Measurements from ENCODE around the gene BPIFA1.

The BPIFA1 gene

GRCh38 chr20:33285861-33286495 is 50.2 kb downstream of the BPIFA1 start:
- TF ChIP-seq CTCF (IDR thresholded peaks at IDR 0.05; ENCODE audit: insufficient read depth, low read length) (no peak), POLR2AphosphoS5 (IDR thresholded peaks at IDR 0.05; ENCODE audit: low read depth) (no peak), REST (IDR thresholded peaks at IDR 0.05; ENCODE audit: insufficient replicate concordance, low read depth) (no peak), SPI1 (IDR thresholded peaks at IDR 0.05; ENCODE audit: borderline replicate concordance, low read depth) (no peak), GABPA (IDR thresholded peaks at IDR 0.05; ENCODE audit: low read depth) (no peak)
- Histone ChIP-seq H3K27ac (replicated peaks) (no peak overlapping the region), H3K27me3 (ENCODE audit: insufficient read depth, poor library complexity, severe bottlenecking) (peaks cover 4% of the 10 kb centered on the region), H3K4me3 (replicated peaks; ENCODE audit: insufficient read depth, low read length) (no peak overlapping the region)
- no peak for DNase-seq (ENCODE audit: low read depth in 1 of 2, low spot score in 1 of 2)

- TF ChIP-seq GABPA (IDR thresholded peaks at IDR 0.05; ENCODE audit: low read depth) (no peak), POLR2AphosphoS5 (IDR thresholded peaks at IDR 0.05; ENCODE audit: low read depth) (no peak), CTCF (IDR thresholded peaks at IDR 0.05; ENCODE audit: insufficient read depth, low read length) (no peak), REST (IDR thresholded peaks at IDR 0.05; ENCODE audit: insufficient replicate concordance, low read depth) (no peak), SPI1 (IDR thresholded peaks at IDR 0.05; ENCODE audit: borderline replicate concordance, low read depth) (no peak)
- no peak overlapping the region for H3K4me3 ChIP-seq (replicated peaks; ENCODE audit: insufficient read depth, low read length)
- no peak for DNase-seq (ENCODE audit: low read depth in 1 of 2, low spot score in 1 of 2)
- peaks cover 4% of the 10 kb centered on the region for H3K27me3 ChIP-seq (ENCODE audit: insufficient read depth, poor library complexity, severe bottlenecking)
- no peak overlapping the region for H3K27ac ChIP-seq (replicated peaks)
These were observed 52.1 kb downstream of the BPIFA1 start for GRCh38 chr20:33287884-33288283.

GRCh38 chr20:33290852-33291251 is 55.1 kb downstream of the BPIFA1 start:
- Histone ChIP-seq H3K27me3 (ENCODE audit: insufficient read depth, poor library complexity, severe bottlenecking) (peaks cover 4% of the 10 kb centered on the region), H3K4me3 (replicated peaks; ENCODE audit: insufficient read depth, low read length) (no peak overlapping the region), H3K27ac (replicated peaks) (no peak overlapping the region)
- no peak for DNase-seq (ENCODE audit: low read depth in 1 of 2, low spot score in 1 of 2)
- TF ChIP-seq POLR2AphosphoS5 (IDR thresholded peaks at IDR 0.05; ENCODE audit: low read depth) = no peak
- TF ChIP-seq CTCF (IDR thresholded peaks at IDR 0.05; ENCODE audit: insufficient read depth, low read length) = no peak
- no peak for TF ChIP-seq REST (IDR thresholded peaks at IDR 0.05; ENCODE audit: insufficient replicate concordance, low read depth)
- TF ChIP-seq SPI1 (IDR thresholded peaks at IDR 0.05; ENCODE audit: borderline replicate concordance, low read depth) = no peak
- no peak for TF ChIP-seq GABPA (IDR thresholded peaks at IDR 0.05; ENCODE audit: low read depth)
